Pancreas (tissue), 10 donors: ENCODE measurements around the gene RGS11. TPM values are rescaled to one million over a fixed set of nuclear protein-coding genes. Genes with fewer than 3 reads are reported as not detected.
A peak's percentile ranks its signal among the peaks of the same experiment; 100 is the strongest.

Experiments
- ATAC-seq, 4 donors: fragments of 200-7000 bp; cut with Tn5 transposase; one replicate each; pipeline versions ENCODE4 v1.8.0 to v1.9.1; 2020; ENCODE audit warnings: mild to moderate bottlenecking in 4 of 4, moderate library complexity in 4 of 4
- DNase-seq, 6 donors: peaks; one replicate each; pipeline ENCODE4 v3.0.0-alpha.2; 2020
- FAIRE-seq: peaks from 2 replicates; lab custom pipeline; 2012; peaks lifted over from hg19 to GRCh38; lab: Jason Lieb, UNC
- H3K27ac ChIP-seq, 4 donors: fragments of 200-600 bp; sonication (generic); 1 replicate in 3 of 4; 2 replicates in 1 of 4; pipeline versions ENCODE4 v1.5.0 to v1.8.0; 2020
- H3K27me3 ChIP-seq, 4 donors: fragments of 200-600 bp; one replicate each; pipeline ENCODE4 v1.8.0; 2021
- H3K36me3 ChIP-seq, 3 donors: fragments of 200-600 bp; sonication (generic) in 1 of 3; one replicate each; pipeline versions ENCODE4 v1.5.0 to v1.8.0; 2020 to 2021
- H3K4me1 ChIP-seq, 3 donors: fragments of 200-600 bp; one replicate each; pipeline ENCODE4 v1.8.0; 2021
- H3K4me3 ChIP-seq, 4 donors: fragments of 200-600 bp; sonication (generic) in 2 of 4; one replicate each; pipeline versions ENCODE4 v1.5.0 to v1.8.0; 2020 to 2021
- H3K9me3 ChIP-seq, 4 donors: fragments of 200-600 bp; one replicate each; pipeline ENCODE4 v1.8.0; 2021
- CTCF ChIP-seq, 4 donors: fragments of 200-600 bp; sonication (generic) in 3 of 4; IDR thresholded peaks; one replicate each; pipeline versions ENCODE4 v1.5.0 to v1.8.0; 2021; ENCODE audit warnings: antibody characterized with exemption in 4 of 4
- WGBS, 2 donors: extraction: QIAGEN DNeasy Blood & Tissue Kit; methylation state at CpG; one replicate each; pipeline ENCODE4 v1.1.7; 2013; 5-methylcytosine and 5-hydroxymethylcytosine counted together
- intact Hi-C, 3 donors: fragments of 100-400 bp; cut with DNase I; formaldehyde crosslinking; loops; one replicate each; pipeline versions ENCODE4 v1.11.1 to v1.14.2; 2022
- polyA plus RNA-seq, 2 donors: library from polyadenylated mRNA; stranded (reverse); fragments of 200-250 nt; gene quantifications; one replicate each; pipeline ENCODE4 v1.2.3, GENCODE V29; 2013
- total RNA-seq, 6 donors: library from RNA; stranded (reverse); fragmentation: NEBNext Ultra II Directional in 4 of 6; extraction: Animal tissue kit (Norgen Biotek cat#: 25700) in 4 of 6; gene quantifications; one replicate each; pipeline versions ENCODE4 v1.2.1 to v1.2.4, GENCODE V29; 2021 to 2023
- donor health status: healthy with polysubstance abuse.
- donor health status: DM: no; HTN: no; CAD: no; lungs with moderate emphysema.
- donor health status: DM: no; HTN: no; CAD: no.
- donor health status: control.
- donor health status: control.
- donor health status: Bipolar disorder and iron deficiency.
- donor health status: DM: yes; HTN: yes; CAD: no.
- donor health status: DM: no; HTN: no; CAD: no.
- donor health status: DM: no; HTN: no; CAD: no.
- donor health status: DM: yes; HTN: yes; CAD: no.

The RGS11 gene
- total and polyA plus RNA-seq, 8 donors: 4.5 to 47.2 (median 8.1) TPM

DNA sequence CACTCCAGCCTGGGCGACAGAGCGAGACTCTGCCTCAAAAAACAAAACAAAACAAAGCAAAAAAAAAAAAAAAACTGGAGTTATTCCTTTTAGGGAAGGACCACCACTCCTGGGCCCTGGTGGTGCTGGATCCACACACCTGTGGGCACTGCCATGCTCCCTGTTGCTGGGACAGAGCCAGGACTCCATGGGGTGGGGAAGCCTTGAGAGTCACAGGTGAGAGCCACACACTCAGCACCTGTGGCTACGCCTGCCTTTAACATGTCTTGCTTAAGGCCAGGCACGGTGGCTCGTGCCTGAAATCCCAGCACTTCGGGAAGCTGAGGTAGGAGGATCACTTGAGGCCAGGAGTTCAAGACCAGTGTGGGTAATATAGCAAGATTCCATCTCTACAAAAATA, 25.5 kb upstream of the RGS11 start:
- Histone ChIP-seq H3K4me3 (no peak overlapping the region), H3K4me1 (no peaks in the 10 kb centered on the region), H3K9me3 (no peaks in the 10 kb centered on the region), H3K27me3 (no peaks in the 10 kb centered on the region), H3K36me3 (peaks cover 0 to 6% (median 0%) of the 10 kb centered on the region in 3 donors), H3K27ac (no peak overlapping the region)
- intact Hi-C loops: no loop called here
- FAIRE-seq (no peak), ATAC-seq (no peak), DNase-seq (no peak)
- WGBS, 2 donors: 95 to 96% methylated on average over 6 of the region's 6 CpGs
- no peak for TF ChIP-seq CTCF (IDR thresholded peaks at IDR 0.05)

DNA sequence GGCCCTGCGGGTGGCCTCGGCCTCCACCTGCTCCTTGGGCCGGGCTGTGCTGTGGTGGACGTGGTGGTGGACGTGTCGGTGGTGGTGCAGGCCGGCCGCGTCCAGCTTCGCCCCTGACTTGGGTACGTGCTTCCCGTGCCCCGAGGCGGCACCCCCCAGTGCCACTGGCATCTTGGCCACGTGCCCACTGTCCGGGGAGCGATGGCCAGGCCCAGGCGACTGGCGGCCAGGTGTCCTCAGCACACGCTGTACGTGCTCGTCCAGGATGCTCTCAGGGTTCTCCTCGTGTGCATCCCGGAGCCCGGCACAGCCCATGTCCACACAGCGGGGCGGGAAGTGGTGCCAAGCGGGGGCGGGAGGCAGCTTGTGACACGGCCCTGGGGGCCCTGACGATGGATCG, 22.1 kb upstream of the RGS11 start:
- FAIRE-seq (no peak), DNase-seq (peak in 2 of 6 donors; percentile 49 to 75), ATAC-seq (no peak)
- intact Hi-C loops: no loop called here
- H3K27me3 ChIP-seq: no peaks in the 10 kb centered on the region
- H3K4me1 ChIP-seq: no peaks in the 10 kb centered on the region
- H3K27ac ChIP-seq: no peak overlapping the region
- H3K36me3 ChIP-seq: peaks cover 0 to 6% (median 0%) of the 10 kb centered on the region in 3 donors
- H3K9me3 ChIP-seq: no peaks in the 10 kb centered on the region
- TF ChIP-seq CTCF (IDR thresholded peaks at IDR 0.05): no peak
- WGBS, 2 donors: 92 to 94% methylated on average over 31 to 32 of the region's 32 CpGs
- no peak overlapping the region for H3K4me3 ChIP-seq

- Histone ChIP-seq H3K36me3 (peaks cover 0 to 6% (median 0%) of the 10 kb centered on the region in 3 donors), H3K27ac (no peak overlapping the region), H3K4me1 (no peaks in the 10 kb centered on the region), H3K27me3 (no peaks in the 10 kb centered on the region), H3K4me3 (no peak overlapping the region), H3K9me3 (no peaks in the 10 kb centered on the region)
- no peak for ATAC-seq
- no peak for FAIRE-seq
- no peak for TF ChIP-seq CTCF (IDR thresholded peaks at IDR 0.05)
- 91 to 93% methylated on average over 35 to 37 of the region's 37 CpGs for whole genome bisulfite sequencing, 2 donors
- peak in 2 of 6 donors; percentile 25 to 67 for DNase-seq
- intact Hi-C loops: no loop called here
Observed at GRCh38 chr16:296806-297510, 21.2 kb upstream of the RGS11 start.

- H3K27ac ChIP-seq: no peak overlapping the region
- no peak for TF ChIP-seq CTCF (IDR thresholded peaks at IDR 0.05)
- 93 to 97% methylated on average over 14 of the region's 14 CpGs for WGBS, 2 donors
- no peaks in the 10 kb centered on the region for H3K4me1 ChIP-seq
- no peak overlapping the region for H3K4me3 ChIP-seq
- H3K27me3 ChIP-seq: no peaks in the 10 kb centered on the region
- intact Hi-C loops: no loop called here
- no peak for ATAC-seq
- no peak for FAIRE-seq
- peak in 1 of 6 donors; percentile 67 for DNase-seq
- no peaks in the 10 kb centered on the region for H3K9me3 ChIP-seq
- peaks cover 0 to 6% (median 0%) of the 10 kb centered on the region in 3 donors for H3K36me3 ChIP-seq
Observed at GRCh38 chr16:296276-296675, 20.5 kb upstream of the RGS11 start.
